ENCODE measurements around the gene CPSF6. TPM values are rescaled to one million over a fixed set of nuclear protein-coding genes. Genes with fewer than 3 reads are reported as not detected.
A peak's percentile ranks its signal among the peaks of the same experiment; 100 is the strongest.

CPSF6 gene
- total RNA-seq, 1 experiment from 2014 or later = 167 TPM

GRCh38 chr12:69204191-69204590 is 35.2 kb upstream of the CPSF6 start:
- no peak overlapping the region for H3K27ac ChIP-seq (ENCODE audit: low read depth, low read length, poor library complexity, severe bottlenecking)
- TF ChIP-seq CTCF (conservative IDR thresholded peaks at IDR 0.05; ENCODE audit: low read depth, low read length) (no peak), EZH2 (IDR thresholded peaks at IDR 0.05; ENCODE audit: borderline replicate concordance, low read depth, low read length, poor library complexity, severe bottlenecking) (no peak)
- H3K9me3 ChIP-seq (ENCODE audit: low read depth, low read length, poor library complexity, severe bottlenecking) = peaks cover 12% of the 10 kb centered on the region
- CTCF ChIA-PET = no interaction called here
- POLR2A ChIA-PET (ENCODE audit: low non-redundant PET) = no interaction called here
- intact Hi-C loops (cut with micrococcal nuclease; ENCODE audit: unreplicated experiment) = no loop called here
- DNase-seq (ENCODE audit: low spot score) = peak; percentile 29
- no peaks in the 10 kb centered on the region for H3K27me3 ChIP-seq (replicated peaks; ENCODE audit: insufficient read depth, low read depth, low read length, poor library complexity)
- H3K4me1 ChIP-seq (ENCODE audit: insufficient read depth, low read length, poor library complexity, severe bottlenecking) = peaks cover 12% of the 10 kb centered on the region
- no TSS peak for BruUV-seq (replicated peaks)
- H3K36me3 ChIP-seq (ENCODE audit: insufficient read depth, low read length, poor library complexity, severe bottlenecking) = no peaks in the 10 kb centered on the region
- no peak overlapping the region for H3K4me3 ChIP-seq (ENCODE audit: low read depth, low read length, poor library complexity, severe bottlenecking)

GRCh38 chr12:69210661-69211060 is 28.7 kb upstream of the CPSF6 start:
- Histone ChIP-seq H3K9me3 (ENCODE audit: low read depth, low read length, poor library complexity, severe bottlenecking) (no peaks in the 10 kb centered on the region), H3K36me3 (ENCODE audit: insufficient read depth, low read length, poor library complexity, severe bottlenecking) (no peaks in the 10 kb centered on the region), H3K27ac (ENCODE audit: low read depth, low read length, poor library complexity, severe bottlenecking) (no peak overlapping the region), H3K27me3 (replicated peaks; ENCODE audit: insufficient read depth, low read depth, low read length, poor library complexity) (no peaks in the 10 kb centered on the region), H3K4me3 (ENCODE audit: low read depth, low read length, poor library complexity, severe bottlenecking) (no peak overlapping the region), H3K4me1 (ENCODE audit: insufficient read depth, low read length, poor library complexity, severe bottlenecking) (peaks cover 3% of the 10 kb centered on the region)
- POLR2A ChIA-PET (ENCODE audit: low non-redundant PET) = no interaction called here
- CTCF ChIA-PET = no interaction called here
- no peak for DNase-seq (ENCODE audit: low spot score)
- no peak for TF ChIP-seq EZH2 (IDR thresholded peaks at IDR 0.05; ENCODE audit: borderline replicate concordance, low read depth, low read length, poor library complexity, severe bottlenecking)
- TF ChIP-seq CTCF (conservative IDR thresholded peaks at IDR 0.05; ENCODE audit: low read depth, low read length) = no peak
- intact Hi-C loops (cut with micrococcal nuclease; ENCODE audit: unreplicated experiment) = no loop called here
- BruUV-seq (replicated peaks) = no TSS peak

- Histone ChIP-seq H3K27me3 (replicated peaks; ENCODE audit: insufficient read depth, low read depth, low read length, poor library complexity) (no peaks in the 10 kb centered on the region), H3K27ac (ENCODE audit: low read depth, low read length, poor library complexity, severe bottlenecking) (no peak overlapping the region), H3K9me3 (ENCODE audit: low read depth, low read length, poor library complexity, severe bottlenecking) (no peaks in the 10 kb centered on the region), H3K36me3 (ENCODE audit: insufficient read depth, low read length, poor library complexity, severe bottlenecking) (no peaks in the 10 kb centered on the region), H3K4me1 (ENCODE audit: insufficient read depth, low read length, poor library complexity, severe bottlenecking) (no peaks in the 10 kb centered on the region), H3K4me3 (ENCODE audit: low read depth, low read length, poor library complexity, severe bottlenecking) (no peak overlapping the region)
- BruUV-seq (replicated peaks) = no TSS peak
- intact Hi-C loops (cut with micrococcal nuclease; ENCODE audit: unreplicated experiment) = no loop called here
- DNase-seq (ENCODE audit: low spot score) = no peak
- POLR2A ChIA-PET (ENCODE audit: low non-redundant PET) = no interaction called here
- CTCF ChIA-PET = no interaction called here
- TF ChIP-seq EZH2 (IDR thresholded peaks at IDR 0.05; ENCODE audit: borderline replicate concordance, low read depth, low read length, poor library complexity, severe bottlenecking) (no peak), CTCF (conservative IDR thresholded peaks at IDR 0.05; ENCODE audit: low read depth, low read length) (no peak)
Measured at GRCh38 chr12:69211160-69211559, 28.2 kb upstream of the CPSF6 start.
